ENCODE data around the gene GNAT3. TPM values are rescaled to one million over a fixed set of nuclear protein-coding genes. Genes with fewer than 3 reads are reported as not detected.
A peak's percentile ranks its signal among the peaks of the same experiment; 100 is the strongest.

The GNAT3 gene
- total RNA-seq, 1 experiment from 2014 or later = not detected

- no peak for DNase-seq
- Histone ChIP-seq H3K36me3 (no peaks in the 10 kb centered on the region), H3K4me1 (no peaks in the 10 kb centered on the region), H3K27me3 (no peaks in the 10 kb centered on the region), H3K4me3 (no peak overlapping the region), H3K27ac (no peak overlapping the region), H3K9me3 (replicated peaks) (no peaks in the 10 kb centered on the region)
These were observed 77.8 kb downstream of the GNAT3 start for GRCh38 chr7:80434047-80434446.

- Histone ChIP-seq H3K36me3 (no peaks in the 10 kb centered on the region), H3K27ac (no peak overlapping the region), H3K4me3 (no peak overlapping the region), H3K9me3 (replicated peaks) (no peaks in the 10 kb centered on the region), H3K27me3 (no peaks in the 10 kb centered on the region), H3K4me1 (no peaks in the 10 kb centered on the region)
- no peak for DNase-seq
These were observed 79.7 kb downstream of the GNAT3 start for GRCh38 chr7:80432166-80432565.

GRCh38 chr7:80429181-80429580, 82.7 kb downstream of the GNAT3 start:
- H3K27ac ChIP-seq = no peak overlapping the region
- H3K4me1 ChIP-seq = no peaks in the 10 kb centered on the region
- no peak for DNase-seq

GRCh38 chr7:80428161-80429054, 83.5 kb downstream of the GNAT3 start:
- Histone ChIP-seq H3K4me1 (no peaks in the 10 kb centered on the region), H3K36me3 (no peaks in the 10 kb centered on the region), H3K27me3 (no peaks in the 10 kb centered on the region), H3K27ac (no peak overlapping the region), H3K9me3 (replicated peaks) (no peaks in the 10 kb centered on the region), H3K4me3 (no peak overlapping the region)
- peak; percentile 28 to 76 for DNase-seq

More at GRCh38 chr7:80429181-80429580, 82.7 kb downstream of the GNAT3 start:
- Histone ChIP-seq H3K9me3 (replicated peaks) (no peaks in the 10 kb centered on the region), H3K4me3 (no peak overlapping the region), H3K36me3 (no peaks in the 10 kb centered on the region), H3K27me3 (no peaks in the 10 kb centered on the region)

- H3K27ac ChIP-seq = no peak overlapping the region
- no peaks in the 10 kb centered on the region for H3K27me3 ChIP-seq
- no peaks in the 10 kb centered on the region for H3K9me3 ChIP-seq (replicated peaks)
- no peak overlapping the region for H3K4me3 ChIP-seq
- no peak for DNase-seq
- no peaks in the 10 kb centered on the region for H3K36me3 ChIP-seq
- no peaks in the 10 kb centered on the region for H3K4me1 ChIP-seq
These were observed 84.6 kb downstream of the GNAT3 start for GRCh38 chr7:80427218-80427617.

GRCh38 chr7:80420876-80421275, 91.0 kb downstream of the GNAT3 start:
- Histone ChIP-seq H3K27ac (no peak overlapping the region), H3K36me3 (no peaks in the 10 kb centered on the region), H3K4me1 (no peaks in the 10 kb centered on the region), H3K9me3 (replicated peaks) (no peaks in the 10 kb centered on the region), H3K4me3 (no peak overlapping the region), H3K27me3 (no peaks in the 10 kb centered on the region)
- DNase-seq = no peak

- no peak for DNase-seq
- no peak overlapping the region for H3K4me3 ChIP-seq
- no peaks in the 10 kb centered on the region for H3K4me1 ChIP-seq
- H3K36me3 ChIP-seq = no peaks in the 10 kb centered on the region
- no peak overlapping the region for H3K27ac ChIP-seq
- H3K9me3 ChIP-seq (replicated peaks) = no peaks in the 10 kb centered on the region
- no peaks in the 10 kb centered on the region for H3K27me3 ChIP-seq
These were observed 94.6 kb downstream of the GNAT3 start for GRCh38 chr7:80417211-80417793.

GRCh38 chr7:80415522-80415921, 96.3 kb downstream of the GNAT3 start:
- peak in 1 of 2 experiments; percentile 26 for DNase-seq
- no peaks in the 10 kb centered on the region for H3K4me1 ChIP-seq
- H3K27me3 ChIP-seq = no peaks in the 10 kb centered on the region
- no peak overlapping the region; the same call in 1 of the 2 replicates for H3K27ac ChIP-seq
- no peak overlapping the region for H3K4me3 ChIP-seq
- H3K36me3 ChIP-seq = no peaks in the 10 kb centered on the region
- no peaks in the 10 kb centered on the region for H3K9me3 ChIP-seq (replicated peaks)

- H3K4me1 ChIP-seq = no peaks in the 10 kb centered on the region
- DNase-seq = no peak
- no peaks in the 10 kb centered on the region for H3K27me3 ChIP-seq
- H3K27ac ChIP-seq = no peak overlapping the region; the same call in 1 of the 2 replicates
- no peak overlapping the region for H3K4me3 ChIP-seq
- H3K36me3 ChIP-seq = no peaks in the 10 kb centered on the region
- no peaks in the 10 kb centered on the region for H3K9me3 ChIP-seq (replicated peaks)
These were observed 96.8 kb downstream of the GNAT3 start for GRCh38 chr7:80415114-80415513.

- Histone ChIP-seq H3K4me3 (no peak overlapping the region), H3K27me3 (no peaks in the 10 kb centered on the region), H3K36me3 (no peaks in the 10 kb centered on the region), H3K9me3 (replicated peaks) (no peaks in the 10 kb centered on the region), H3K4me1 (no peaks in the 10 kb centered on the region), H3K27ac (no peak overlapping the region)
- no peak for DNase-seq
These were observed 97.5 kb downstream of the GNAT3 start for GRCh38 chr7:80414331-80414730.

GRCh38 chr7:80413383-80413945, 98.4 kb downstream of the GNAT3 start:
- Histone ChIP-seq H3K4me3 (no peak overlapping the region), H3K4me1 (no peaks in the 10 kb centered on the region), H3K27ac (no peak overlapping the region), H3K9me3 (replicated peaks) (no peaks in the 10 kb centered on the region), H3K36me3 (no peaks in the 10 kb centered on the region), H3K27me3 (no peaks in the 10 kb centered on the region)
- no peak for DNase-seq

GRCh38 chr7:80412842-80413241, 99.0 kb downstream of the GNAT3 start:
- Histone ChIP-seq H3K36me3 (no peaks in the 10 kb centered on the region), H3K27me3 (no peaks in the 10 kb centered on the region), H3K27ac (no peak overlapping the region), H3K9me3 (replicated peaks) (no peaks in the 10 kb centered on the region), H3K4me3 (no peak overlapping the region), H3K4me1 (no peaks in the 10 kb centered on the region)
- no peak for DNase-seq

GRCh38 chr7:80411621-80412020, 100.2 kb downstream of the GNAT3 start:
- DNase-seq = no peak

GRCh38 chr7:80410081-80410480, 101.8 kb downstream of the GNAT3 start:
- Histone ChIP-seq H3K36me3 (no peaks in the 10 kb centered on the region), H3K4me1 (no peaks in the 10 kb centered on the region), H3K4me3 (no peak overlapping the region), H3K27me3 (no peaks in the 10 kb centered on the region), H3K27ac (no peak overlapping the region), H3K9me3 (replicated peaks) (no peaks in the 10 kb centered on the region)
- DNase-seq = no peak

More at GRCh38 chr7:80411621-80412020, 100.2 kb downstream of the GNAT3 start:
- Histone ChIP-seq H3K27ac (no peak overlapping the region), H3K4me3 (no peak overlapping the region), H3K27me3 (no peaks in the 10 kb centered on the region), H3K9me3 (replicated peaks) (no peaks in the 10 kb centered on the region), H3K4me1 (no peaks in the 10 kb centered on the region), H3K36me3 (no peaks in the 10 kb centered on the region)

All from SJCRH30 (cell line).